Measurements from ENCODE around the gene SAFB.

DNA sequence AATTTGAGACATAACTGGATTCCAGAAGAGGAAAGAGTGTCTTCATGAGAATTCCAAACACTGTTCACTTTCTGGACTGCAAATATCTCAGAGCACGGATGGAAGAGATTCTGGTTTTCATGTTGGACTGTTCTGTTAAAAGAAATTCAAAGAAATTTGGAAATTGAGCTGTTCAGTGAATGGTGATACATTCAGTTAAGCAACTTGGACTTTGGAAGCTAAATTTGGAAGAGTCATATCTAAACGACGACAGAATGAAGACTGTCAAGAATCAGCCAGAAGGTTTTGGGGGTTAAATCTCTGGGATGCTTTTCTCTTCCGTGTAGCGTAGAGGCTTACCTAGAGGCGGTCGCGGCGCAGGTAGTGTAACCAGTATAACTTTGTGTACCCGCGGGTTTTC is 25.6 kb downstream of the SAFB start:
- TF ChIP-seq, protein P1, sequence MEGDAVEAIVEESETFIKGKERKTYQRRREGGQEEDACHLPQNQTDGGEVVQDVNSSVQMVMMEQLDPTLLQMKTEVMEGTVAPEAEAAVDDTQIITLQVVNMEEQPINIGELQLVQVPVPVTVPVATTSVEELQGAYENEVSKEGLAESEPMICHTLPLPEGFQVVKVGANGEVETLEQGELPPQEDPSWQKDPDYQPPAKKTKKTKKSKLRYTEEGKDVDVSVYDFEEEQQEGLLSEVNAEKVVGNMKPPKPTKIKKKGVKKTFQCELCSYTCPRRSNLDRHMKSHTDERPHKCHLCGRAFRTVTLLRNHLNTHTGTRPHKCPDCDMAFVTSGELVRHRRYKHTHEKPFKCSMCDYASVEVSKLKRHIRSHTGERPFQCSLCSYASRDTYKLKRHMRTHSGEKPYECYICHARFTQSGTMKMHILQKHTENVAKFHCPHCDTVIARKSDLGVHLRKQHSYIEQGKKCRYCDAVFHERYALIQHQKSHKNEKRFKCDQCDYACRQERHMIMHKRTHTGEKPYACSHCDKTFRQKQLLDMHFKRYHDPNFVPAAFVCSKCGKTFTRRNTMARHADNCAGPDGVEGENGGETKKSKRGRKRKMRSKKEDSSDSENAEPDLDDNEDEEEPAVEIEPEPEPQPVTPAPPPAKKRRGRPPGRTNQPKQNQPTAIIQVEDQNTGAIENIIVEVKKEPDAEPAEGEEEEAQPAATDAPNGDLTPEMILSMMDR (IDR thresholded peaks at IDR 0.05) = no peak
- TF ChIP-seq POLR2A (IDR thresholded peaks at IDR 0.05) (no peak), EP300 (IDR thresholded peaks at IDR 0.05) (no peak)

Data from ovary (tissue), 3 donors.